Stimulated activated CD8-positive, alpha-beta memory T cell treated with anti-CD3 and anti-CD28 coated beads, Interleukin-4, amount 100 ng/mL, for 48 hours (primary cell): Measurements from ENCODE around the gene SLC11A1.

Experiments used
- DNase-seq: peaks from one replicate; pipeline ENCODE4 v3.0.0-alpha.2; 2020

Gene SLC11A1

GRCh38 chr2:218367415-218368149 lies 14.5 kb upstream of the SLC11A1 start:
- peak; percentile 83 for DNase-seq

GRCh38 chr2:218368150-218368528 lies 13.9 kb upstream of the SLC11A1 start:
- no peak for DNase-seq

GRCh38 chr2:218368621-218369153 lies 13.4 kb upstream of the SLC11A1 start:
- no peak for DNase-seq

GRCh38 chr2:218369330-218369729 lies 12.7 kb upstream of the SLC11A1 start:
- no peak for DNase-seq

- no peak for DNase-seq
Measured at GRCh38 chr2:218370410-218371063, 11.5 kb upstream of the SLC11A1 start.

- no peak for DNase-seq
Measured at GRCh38 chr2:218371983-218372350, 10.1 kb upstream of the SLC11A1 start.

GRCh38 chr2:218374795-218375194 lies 7.3 kb upstream of the SLC11A1 start:
- no peak for DNase-seq

- DNase-seq = no peak
Measured at GRCh38 chr2:218375212-218375611, 6.9 kb upstream of the SLC11A1 start.

GRCh38 chr2:218378053-218378452 lies 4.0 kb upstream of the SLC11A1 start:
- DNase-seq = no peak

- DNase-seq = no peak
Measured at GRCh38 chr2:218382785-218383184, 712 bp downstream of the SLC11A1 start.

- no peak for DNase-seq
Measured at GRCh38 chr2:218383892-218384519, 1.9 kb downstream of the SLC11A1 start.

GRCh38 chr2:218384975-218385374 lies 2.9 kb downstream of the SLC11A1 start:
- no peak for DNase-seq

GRCh38 chr2:218386505-218387368 lies 4.7 kb downstream of the SLC11A1 start:
- no peak for DNase-seq

GRCh38 chr2:218387369-218388194 lies 5.5 kb downstream of the SLC11A1 start:
- no peak for DNase-seq

GRCh38 chr2:218389333-218390150 lies 7.5 kb downstream of the SLC11A1 start:
- DNase-seq = no peak

GRCh38 chr2:218391202-218391601 lies 9.1 kb downstream of the SLC11A1 start:
- DNase-seq = no peak

- DNase-seq = no peak
Measured at GRCh38 chr2:218392459-218392858, 10.4 kb downstream of the SLC11A1 start.

- DNase-seq = no peak
Measured at GRCh38 chr2:218392891-218393462, 10.9 kb downstream of the SLC11A1 start.

GRCh38 chr2:218393750-218394290 lies 11.7 kb downstream of the SLC11A1 start:
- DNase-seq = no peak

- no peak for DNase-seq
Measured at GRCh38 chr2:218394298-218395089, 12.4 kb downstream of the SLC11A1 start.
